ENCODE data around the gene PSMD12.

GRCh38 chr17:67378454-67379250 lies 12.3 kb upstream of the PSMD12 start:
- no peak for TF ChIP-seq CTCF (IDR thresholded peaks at IDR 0.05)
- no peak for TF ChIP-seq POLR2A (IDR thresholded peaks at IDR 0.05)

Measured in lower leg skin (tissue), 3 donors.